Stimulated activated CD4-positive, alpha-beta T cell treated with anti-CD3 and anti-CD28 coated beads, Interleukin-12 subunit alpha, Interleukin-12 subunit beta, amount 100 ng/mL, for 4 hours (primary cell): Measurements from ENCODE around the gene ITGB6.

Source experiments
- DNase-seq: peaks from one replicate; pipeline ENCODE4 v3.0.0-alpha.2; 2020

ITGB6 gene, protein sequence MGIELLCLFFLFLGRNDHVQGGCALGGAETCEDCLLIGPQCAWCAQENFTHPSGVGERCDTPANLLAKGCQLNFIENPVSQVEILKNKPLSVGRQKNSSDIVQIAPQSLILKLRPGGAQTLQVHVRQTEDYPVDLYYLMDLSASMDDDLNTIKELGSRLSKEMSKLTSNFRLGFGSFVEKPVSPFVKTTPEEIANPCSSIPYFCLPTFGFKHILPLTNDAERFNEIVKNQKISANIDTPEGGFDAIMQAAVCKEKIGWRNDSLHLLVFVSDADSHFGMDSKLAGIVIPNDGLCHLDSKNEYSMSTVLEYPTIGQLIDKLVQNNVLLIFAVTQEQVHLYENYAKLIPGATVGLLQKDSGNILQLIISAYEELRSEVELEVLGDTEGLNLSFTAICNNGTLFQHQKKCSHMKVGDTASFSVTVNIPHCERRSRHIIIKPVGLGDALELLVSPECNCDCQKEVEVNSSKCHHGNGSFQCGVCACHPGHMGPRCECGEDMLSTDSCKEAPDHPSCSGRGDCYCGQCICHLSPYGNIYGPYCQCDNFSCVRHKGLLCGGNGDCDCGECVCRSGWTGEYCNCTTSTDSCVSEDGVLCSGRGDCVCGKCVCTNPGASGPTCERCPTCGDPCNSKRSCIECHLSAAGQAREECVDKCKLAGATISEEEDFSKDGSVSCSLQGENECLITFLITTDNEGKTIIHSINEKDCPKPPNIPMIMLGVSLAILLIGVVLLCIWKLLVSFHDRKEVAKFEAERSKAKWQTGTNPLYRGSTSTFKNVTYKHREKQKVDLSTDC

DNA sequence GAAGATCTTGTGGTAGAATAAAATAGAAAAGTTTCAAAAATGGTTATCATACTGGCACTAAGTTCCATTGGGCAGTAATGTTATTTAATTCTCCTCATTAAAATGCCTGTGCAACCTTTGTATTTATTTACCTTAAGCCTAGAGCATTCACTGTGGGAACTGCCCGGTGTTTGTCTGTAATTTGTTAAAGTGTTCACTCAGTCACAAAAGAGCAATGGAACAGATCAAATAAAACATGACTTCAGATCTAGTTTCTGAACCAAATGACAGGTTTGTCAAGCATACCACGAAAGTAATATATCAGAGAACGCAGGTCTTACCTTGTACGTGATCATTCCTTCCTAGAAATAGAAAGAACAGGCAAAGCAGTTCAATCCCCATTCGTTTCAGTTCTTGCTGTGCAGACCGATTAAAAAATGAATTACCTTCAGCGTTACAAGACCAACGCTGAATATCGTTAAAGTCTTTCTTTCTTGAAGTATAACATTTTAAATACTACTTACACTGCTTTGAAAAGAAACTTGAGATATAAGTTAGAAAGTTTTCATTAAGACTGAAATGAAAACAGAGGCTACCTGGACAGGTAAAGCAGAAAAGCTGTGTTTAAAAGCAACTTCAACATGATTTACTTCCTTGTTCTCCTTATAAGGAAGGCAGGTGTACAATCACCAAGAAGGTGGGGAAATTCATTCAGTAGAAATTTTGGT is at the start of gene ITGB6:
Gene ITGB6 (minus strand): TSS at position 590 of the 707 bp plus-strand sequence. CDS start 209 bp downstream, at position 381.
- DNase-seq = no peak

DNA sequence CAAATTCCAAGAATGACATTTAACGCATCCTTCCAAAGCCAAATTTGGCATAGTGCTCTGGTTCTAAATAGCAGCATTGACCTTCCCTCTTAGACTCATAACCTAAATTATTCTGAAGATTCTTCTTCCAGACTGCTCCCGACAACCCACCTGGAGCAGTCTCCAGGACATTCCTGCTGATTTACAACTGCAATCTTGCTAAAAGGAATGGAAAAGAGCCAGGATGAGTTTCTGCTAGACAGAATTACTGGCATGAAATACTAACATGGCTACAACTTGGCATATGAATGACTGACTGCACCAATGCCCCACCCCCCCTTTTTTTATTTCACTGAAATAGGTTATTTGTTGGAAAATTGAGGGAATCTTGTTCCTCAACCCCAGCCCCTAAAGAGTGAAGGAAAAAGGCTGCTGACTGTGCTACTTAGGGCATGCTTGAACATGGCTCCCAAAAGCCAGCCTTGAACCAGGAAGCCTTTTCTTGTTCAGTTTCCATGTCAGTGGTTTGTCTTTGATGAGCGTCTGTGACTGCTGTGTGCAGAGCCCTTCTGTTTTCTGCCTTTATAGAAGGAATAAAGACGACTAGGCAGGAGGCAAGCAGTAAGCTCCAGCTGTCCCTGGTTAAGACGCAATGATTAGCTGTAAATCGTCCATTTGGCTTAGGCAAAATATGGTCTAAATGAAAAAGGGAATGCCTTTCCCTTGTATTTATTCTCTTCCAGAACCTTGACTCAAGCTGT is 47.4 kb upstream of the ITGB6 start:
- DNase-seq = no peak

DNA sequence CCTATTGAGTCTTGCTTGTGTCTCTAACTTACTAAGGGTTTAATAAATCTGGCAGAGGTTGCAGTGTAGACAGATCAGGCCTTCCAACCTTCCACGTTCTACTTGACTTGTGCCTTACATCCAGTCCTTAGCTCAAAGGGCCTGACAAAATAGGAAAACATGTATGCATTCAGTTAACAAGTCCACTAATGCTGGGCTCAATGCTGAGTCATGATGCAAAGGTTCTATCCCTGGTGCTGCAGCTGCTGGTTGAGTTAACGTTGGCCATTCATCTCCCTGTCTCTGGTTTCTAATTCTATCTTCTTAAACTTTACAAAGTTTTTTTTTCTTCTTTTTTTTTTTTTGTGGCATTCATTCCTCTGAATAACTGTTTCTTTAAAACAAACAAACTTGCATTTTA is 46.3 kb upstream of the ITGB6 start:
- no peak for DNase-seq

DNA sequence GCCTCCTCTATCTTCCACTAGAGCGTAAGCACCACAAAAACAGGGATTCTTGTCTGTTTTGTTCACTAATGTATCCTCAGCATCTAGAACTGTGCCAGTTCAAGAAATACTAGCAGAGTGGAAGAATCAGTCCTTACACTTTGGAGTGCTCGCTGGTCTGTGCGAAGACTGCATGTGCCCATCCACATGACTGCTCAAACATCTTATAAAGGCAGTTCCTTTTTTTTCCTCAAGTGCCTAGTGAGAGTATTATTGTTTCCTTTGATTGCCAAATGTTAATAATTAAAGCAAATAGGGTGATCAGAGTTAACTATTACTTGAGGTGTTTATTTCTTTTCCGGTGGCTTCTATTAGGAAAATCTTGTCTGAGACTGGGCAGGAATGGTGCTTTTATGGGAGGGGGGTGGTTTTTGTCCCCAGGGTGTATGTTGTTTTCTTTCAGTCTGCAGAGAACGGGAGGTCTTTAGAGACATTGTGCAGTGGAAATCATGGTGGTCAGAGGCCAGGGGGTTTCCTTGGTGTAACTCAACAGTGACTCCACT is 45.6 kb upstream of the ITGB6 start:
- no peak for DNase-seq

DNA sequence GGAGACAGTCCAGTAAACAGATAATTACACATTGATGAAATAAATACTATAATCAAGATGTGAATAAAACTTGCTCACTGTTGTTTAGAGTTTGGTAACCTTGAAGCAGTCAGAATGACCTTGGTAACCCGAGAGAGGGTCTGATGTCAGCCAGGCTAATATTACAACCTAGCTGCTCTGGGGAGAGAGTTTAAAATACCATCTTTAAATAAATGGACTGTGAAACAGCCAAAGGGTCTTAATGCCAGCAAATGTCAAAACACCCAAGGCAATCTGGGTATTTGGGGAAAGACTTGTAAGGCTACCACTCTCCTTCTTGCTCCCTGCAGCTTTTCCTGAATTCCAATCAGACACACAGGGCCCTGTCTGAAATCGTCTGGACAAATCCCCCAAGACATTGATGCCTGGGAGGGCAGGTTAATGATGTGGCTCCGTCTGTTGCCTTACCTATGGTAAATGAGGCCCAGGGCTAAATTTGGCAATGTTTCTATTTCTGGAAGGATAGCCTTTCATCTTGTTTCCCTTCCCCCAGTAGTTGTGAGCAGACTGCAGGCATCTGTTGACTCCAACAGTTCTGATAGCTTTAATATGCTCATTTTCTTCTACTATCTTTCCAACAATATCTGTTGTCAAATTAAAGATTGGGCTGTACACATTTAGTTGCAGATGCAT is 43.0 kb upstream of the ITGB6 start:
- DNase-seq = no peak

DNA sequence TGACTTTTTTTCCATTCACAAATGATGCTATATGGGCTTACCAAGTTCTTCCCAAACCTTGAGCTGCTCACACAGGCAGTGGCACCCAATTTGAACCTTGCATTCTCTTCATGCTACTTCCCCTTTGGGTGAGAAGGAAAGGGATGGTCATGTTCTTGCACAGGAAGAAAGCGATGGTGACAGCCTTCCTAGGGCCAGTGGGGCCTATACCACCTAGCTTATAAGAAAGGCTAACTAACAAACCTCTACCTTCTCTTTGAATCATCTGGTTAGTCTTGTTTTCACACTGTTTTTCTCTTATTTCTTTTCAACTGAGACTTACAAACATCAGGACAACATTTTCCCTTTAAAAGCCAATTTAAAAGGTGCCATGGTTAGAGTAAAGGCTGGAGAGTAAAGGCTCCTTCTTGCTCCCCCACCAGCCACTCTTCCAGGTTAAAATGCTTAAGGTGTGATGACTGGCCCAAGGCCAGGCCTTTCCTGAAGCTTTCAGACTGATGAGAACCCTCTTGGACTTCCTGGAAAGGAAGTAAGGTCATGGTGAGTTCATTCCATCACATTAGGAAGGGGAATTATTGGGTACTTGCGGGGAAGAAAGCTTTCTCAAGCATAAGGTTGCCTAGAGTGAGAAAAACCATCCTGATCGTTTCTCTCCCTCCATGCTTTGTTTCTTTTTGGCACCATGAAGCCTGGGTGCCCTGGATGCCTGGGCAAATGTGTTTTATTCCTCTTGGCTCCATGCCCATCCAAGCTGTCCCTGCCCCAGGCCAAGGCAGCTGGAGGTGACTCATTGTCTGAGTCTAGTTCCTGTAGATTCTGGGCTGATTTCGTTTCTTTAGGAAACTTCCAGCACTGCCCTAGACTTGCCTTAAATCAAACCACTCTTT is 41.4 kb upstream of the ITGB6 start:
- no peak for DNase-seq

DNA sequence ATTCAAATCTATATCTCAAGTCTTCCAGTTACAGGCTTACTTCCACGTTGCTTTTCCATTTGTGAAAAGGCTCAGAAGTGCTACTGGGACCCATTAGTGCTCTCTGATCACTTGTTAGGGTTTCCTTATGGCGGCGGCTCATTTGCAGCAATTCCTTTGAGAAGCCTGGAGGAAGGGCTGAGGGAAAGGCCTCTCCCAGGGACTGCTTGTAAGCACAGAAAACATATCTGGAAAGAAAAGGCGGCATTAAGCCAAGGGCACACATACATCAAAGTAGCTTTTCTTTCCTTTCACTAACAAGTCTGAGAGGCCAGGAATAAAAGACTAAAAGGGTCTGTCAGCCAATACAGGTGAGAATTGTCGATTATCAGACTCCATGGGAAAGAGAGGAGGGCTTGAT is 39.4 kb upstream of the ITGB6 start:
- no peak for DNase-seq

DNA sequence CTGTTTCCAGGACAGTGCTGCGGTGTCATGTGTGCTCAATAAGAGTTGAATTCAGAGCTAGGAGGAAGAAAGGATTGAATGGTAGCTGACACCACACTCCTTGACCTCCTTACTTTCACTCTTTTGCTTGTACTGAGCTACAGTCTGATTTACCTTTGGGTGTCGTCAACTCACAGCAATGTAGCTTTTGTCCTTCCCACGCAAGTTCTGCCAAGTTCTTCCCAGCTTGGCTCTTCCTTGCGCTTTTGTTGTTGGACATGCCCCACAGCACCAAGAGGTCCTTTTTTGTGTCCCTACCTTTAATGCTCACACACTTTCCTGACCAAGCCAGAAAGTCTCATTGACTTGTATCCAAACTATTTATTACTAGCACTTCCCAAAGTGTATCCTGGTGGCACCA is 38.3 kb upstream of the ITGB6 start:
- no peak for DNase-seq

DNA sequence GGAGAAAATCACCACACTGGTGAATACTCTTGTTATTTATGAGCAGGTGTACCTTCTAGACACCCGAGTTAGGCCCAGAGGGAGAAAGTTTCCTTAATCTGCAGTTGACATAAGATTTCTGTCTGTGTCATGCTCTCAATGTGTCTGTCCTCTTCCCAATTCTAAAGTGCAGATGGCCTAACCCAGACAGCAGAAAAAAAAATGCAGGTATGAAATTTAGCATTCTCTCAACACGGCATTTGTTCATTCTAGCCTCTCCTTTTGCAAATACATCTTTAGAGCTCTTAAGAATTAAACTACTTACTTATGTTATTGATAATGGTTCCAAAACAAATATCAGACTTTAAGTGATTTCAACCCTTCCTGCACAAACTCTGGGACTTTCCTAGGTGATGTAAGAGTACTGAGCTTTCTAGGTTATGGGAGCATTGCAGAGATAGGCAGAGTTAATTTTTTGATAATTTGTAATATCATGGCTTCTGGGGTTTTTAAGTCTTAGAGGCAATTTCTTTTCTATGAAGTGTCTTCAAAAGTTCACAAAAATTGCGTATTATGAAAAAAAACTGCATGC is 32.9 kb upstream of the ITGB6 start:
- DNase-seq = no peak

DNA sequence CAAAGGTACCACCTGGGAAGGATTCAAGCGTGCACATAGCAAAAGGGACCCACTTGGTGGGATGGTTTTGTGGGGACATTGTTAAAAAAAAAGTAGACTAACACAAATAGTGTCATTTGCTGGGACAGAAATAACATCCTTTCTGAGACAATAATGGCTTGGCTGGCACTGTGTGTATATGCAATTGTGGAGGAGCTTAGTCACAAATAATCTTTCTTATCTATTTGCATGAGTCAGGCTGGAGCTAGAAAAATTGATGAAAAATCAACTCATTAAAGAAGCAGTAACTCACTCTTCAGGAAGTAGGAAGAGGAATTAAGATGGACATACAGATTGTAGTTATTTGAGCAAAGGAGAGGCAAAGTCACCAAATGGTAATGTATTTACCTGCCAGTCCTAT is 29.5 kb upstream of the ITGB6 start:
- DNase-seq = no peak

DNA sequence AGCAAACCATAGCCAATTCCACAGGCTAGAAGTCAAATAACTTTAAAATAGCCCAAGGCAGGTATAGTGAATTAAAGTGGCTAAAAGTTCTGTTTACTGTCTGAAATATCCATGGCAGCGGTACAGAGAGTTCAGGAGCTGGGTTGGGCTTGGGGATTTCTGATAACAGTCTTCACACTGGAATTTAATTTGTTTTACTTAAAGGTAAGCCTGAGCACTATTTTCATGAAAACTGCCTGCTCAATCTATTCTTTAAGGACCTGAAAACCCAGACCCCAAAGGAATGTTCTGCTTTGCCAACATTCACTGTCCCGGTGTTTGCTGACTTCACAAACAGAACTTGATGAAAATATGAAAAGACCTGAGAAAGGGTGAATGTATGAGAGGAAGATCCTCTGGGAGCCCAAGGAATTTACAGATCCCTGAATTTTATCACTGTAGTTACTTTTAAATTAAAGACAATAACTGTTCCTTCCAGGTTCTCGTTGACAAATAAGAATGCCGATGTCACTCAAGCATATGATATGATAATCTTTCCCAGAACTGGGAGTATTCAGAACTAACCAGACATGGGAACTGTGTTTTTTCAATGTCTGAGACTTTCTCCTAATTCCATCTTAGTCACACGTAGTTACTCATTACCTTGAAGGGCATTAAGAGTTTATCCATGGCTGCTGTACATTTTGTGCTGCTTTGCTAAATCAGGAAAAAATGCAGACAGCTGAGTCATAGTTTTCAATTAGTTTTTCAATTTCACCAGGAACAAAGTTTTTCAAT is 28.3 kb upstream of the ITGB6 start:
- DNase-seq = no peak

DNA sequence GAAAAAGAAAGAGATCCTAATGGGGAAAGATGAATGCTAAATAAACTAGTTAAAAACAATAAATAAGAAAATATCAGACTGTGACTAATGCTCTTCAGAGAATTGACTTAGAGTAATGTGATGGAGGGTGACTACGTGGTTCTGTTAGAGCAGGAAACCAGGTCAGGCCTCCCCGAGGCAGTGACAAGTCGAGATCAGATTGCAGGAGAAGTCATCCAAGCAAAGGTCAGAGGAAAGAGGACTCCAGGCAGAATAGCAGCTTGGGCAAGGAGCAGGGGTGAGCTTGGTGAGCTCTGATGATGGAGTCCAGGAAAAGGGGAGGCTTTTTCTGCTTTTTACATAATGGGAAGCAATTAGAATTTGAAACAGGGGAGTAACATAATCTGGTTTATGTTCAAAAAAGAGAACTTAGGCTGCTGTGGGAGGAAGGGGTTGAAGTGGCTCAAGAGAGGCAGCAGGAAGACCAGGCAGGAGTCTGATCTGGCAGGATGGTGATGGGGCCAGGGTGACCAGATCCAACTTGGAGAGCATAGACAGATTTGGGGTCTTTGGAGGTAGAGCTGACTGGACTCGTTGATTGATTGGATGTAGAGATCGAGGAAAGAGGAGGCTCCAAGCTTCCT is 27.3 kb upstream of the ITGB6 start:
- DNase-seq = no peak

DNA sequence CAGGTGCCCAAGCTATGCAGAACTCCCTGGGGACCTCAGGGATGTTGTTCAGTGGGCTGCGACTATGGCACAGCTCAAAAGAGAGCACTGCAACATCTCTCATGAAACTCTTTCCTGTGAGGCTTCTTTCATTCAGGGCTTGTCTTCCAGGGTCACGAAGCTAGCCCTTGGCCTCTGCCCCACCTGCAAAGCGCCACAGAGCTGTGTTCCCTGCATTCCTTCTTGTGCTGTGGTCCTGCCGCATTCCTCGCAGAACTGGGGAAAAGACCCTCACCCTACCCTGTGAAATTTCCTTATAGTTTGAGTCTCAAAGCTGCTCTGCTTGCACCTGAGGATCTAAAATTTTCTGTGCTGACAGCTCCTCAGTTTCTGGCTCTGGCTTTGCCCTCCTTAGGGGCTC is 26.3 kb upstream of the ITGB6 start:
- DNase-seq = no peak

DNA sequence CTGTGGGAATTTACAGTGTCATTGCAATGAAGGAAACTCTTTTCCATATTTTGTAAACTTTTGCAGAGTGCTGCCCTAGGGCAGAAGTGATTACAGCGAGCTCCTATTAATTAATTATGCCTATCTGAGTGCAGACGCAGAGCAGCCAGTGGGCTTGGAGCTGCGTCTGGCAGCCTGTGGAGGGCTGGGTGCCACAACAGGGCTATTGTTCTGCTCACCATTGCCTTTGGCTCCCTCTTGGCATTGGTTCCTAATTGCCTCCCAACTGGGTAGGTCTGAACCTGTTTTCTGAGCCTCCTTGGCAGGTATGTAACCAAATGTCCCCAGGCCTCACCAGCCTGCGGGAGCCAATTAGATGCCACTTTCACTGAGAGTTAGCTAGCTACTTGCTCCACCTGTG is 25.6 kb upstream of the ITGB6 start:
- DNase-seq = no peak

DNA sequence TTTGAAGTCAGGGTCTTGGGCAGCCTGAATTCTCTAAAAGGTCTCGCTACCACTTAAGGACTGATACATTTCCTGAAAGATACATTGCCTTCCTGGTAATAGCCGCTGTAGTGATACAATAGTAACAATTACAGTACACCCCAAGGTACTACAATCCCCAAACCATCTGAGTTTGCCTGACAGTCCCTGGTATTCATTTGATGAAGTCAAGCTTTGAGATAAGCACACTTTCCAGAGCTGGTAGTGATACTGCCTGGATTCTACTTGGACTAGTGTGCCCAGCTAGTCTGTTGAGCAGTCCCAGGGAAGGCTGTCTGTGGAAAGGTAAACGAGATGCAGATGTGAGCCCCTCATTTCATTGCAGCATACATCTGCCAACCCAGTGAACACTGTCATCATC is 24.4 kb upstream of the ITGB6 start:
- DNase-seq = no peak

DNA sequence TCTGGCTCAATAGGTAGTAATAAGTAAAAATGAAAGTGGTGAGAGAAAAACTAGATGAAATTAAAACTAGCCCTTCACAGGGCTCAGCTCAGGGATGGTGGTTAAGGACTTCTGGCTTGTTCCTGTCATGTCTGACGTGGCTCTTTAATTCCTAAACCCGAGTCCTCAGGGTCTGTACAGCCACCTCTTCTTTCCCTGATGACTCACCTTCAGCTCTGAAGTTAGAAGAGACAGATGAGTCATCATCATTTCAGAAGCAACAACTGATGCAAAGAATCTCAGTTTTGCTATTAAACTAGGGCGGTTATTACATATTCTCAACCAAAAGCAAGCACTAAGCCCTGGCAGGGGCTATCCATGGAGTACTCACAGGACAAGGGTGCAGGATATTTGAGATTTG is 24.0 kb upstream of the ITGB6 start:
- DNase-seq = peak; percentile 8

DNA sequence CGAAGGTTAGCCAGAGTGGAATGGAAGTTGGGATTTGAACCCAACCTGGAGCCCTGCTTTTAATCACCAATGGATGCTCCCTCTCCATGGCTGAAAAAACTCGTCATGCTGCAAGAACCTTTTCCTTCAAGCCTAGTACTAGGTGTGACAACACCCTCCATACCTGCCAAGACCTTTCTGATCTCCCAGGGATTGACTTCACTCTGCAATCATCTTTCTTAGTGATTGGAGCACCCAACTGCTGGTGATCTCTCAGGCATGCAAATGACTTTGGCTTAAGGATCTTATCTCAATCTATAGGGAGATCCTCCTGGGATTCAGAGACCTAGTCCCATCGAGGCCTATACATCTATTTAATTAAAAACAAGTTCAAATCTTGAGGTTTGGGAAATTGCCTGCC is 23.5 kb upstream of the ITGB6 start:
- no peak for DNase-seq

DNA sequence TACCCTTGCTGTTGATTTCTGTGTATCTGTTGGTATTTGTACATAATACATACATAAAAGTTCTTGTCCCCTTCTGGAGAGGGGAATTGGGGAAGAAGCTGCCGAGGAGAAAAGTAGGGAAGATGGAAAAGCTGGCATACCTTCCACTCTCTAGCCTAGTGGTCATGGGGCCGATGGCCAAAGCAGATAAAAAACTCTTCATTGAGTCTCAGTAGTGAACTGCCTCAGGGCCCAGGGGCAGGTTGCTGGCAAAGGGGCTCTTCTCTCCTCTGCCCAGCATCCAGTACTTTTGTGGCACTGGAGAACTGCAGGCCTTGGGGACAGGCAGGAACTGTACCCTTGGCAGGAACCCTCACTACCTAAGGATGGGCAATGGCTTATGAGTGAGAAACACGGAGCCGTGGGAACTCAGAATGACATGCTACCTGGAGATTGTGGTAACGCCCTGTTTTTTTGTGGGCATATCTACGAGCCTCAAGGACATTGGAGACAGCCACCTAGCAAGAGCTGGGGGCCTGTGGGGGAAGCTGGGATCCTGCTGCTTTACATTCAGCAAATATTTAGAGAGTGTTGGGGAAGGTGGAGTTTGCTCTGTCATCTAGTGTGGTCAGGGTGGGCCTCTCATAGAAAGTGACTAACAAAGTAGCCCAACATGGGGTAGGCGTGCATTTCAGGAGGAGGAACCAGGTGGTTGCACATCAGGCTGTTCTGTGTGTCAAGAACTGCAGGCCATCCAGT is 22.6 kb upstream of the ITGB6 start:
- DNase-seq = no peak
